ENCODE measurements around the gene KIF16B. TPM values are rescaled to one million over a fixed set of nuclear protein-coding genes. Genes with fewer than 3 reads are reported as not detected.

KIF16B gene
- total RNA-seq, 1 donor from 2014 or later = 19.0 TPM

DNA sequence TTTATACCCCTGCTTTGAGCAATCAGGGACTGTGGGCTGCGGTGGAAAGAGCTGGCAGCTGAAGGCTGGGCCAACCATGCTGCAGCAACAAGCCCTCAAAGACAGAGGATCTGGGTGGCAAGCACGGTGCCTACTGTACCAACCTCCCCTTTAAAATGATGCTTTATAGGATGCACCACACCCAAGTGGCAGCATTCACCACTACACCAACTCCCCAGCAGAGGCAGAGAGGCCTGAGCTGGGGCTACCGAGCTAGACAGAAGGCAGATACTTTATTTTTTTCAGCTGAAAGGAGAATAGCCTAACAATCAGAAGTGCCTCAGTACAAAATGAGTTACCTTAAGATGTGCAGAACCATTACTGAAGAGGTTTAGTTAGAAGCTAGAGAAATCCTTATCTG, 31.4 kb downstream of the KIF16B start:
- FAIRE-seq (no peak), DNase-seq (ENCODE audit: low read depth) (no peak)
- H3K27me3 ChIP-seq (ENCODE audit: control insufficient read depth, insufficient read depth, low read length) = no peaks in the 10 kb centered on the region
- peaks cover 3% of the 10 kb centered on the region for H3K36me3 ChIP-seq (ENCODE audit: control insufficient read depth, insufficient read depth, low read length)
- no peak overlapping the region for H3K4me3 ChIP-seq (ENCODE audit: low read depth, low read length)
- TF ChIP-seq, protein P1, sequence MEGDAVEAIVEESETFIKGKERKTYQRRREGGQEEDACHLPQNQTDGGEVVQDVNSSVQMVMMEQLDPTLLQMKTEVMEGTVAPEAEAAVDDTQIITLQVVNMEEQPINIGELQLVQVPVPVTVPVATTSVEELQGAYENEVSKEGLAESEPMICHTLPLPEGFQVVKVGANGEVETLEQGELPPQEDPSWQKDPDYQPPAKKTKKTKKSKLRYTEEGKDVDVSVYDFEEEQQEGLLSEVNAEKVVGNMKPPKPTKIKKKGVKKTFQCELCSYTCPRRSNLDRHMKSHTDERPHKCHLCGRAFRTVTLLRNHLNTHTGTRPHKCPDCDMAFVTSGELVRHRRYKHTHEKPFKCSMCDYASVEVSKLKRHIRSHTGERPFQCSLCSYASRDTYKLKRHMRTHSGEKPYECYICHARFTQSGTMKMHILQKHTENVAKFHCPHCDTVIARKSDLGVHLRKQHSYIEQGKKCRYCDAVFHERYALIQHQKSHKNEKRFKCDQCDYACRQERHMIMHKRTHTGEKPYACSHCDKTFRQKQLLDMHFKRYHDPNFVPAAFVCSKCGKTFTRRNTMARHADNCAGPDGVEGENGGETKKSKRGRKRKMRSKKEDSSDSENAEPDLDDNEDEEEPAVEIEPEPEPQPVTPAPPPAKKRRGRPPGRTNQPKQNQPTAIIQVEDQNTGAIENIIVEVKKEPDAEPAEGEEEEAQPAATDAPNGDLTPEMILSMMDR (IDR thresholded peaks at IDR 0.05; ENCODE audit: insufficient read depth, low read length, severe bottlenecking) = no peak

DNA sequence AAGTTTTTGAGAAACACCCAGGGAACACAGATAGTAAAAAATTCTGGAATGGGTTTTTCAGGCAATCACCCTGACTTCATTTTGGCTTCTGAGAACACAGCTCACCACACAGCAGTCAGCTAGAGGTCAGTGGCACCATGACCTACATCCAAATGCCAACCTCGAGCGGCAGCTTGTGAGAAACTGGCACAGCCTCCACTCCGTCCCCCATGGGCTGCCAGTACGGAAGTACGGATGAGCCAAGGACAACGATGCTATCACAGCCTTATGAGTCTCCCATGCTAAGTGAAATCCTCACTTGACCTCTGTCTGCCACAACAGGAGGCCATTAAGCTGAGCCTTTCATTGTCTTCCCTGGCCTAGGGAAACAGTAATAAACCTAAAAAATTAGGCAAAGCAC, 32.0 kb downstream of the KIF16B start:
- no peaks in the 10 kb centered on the region for H3K27me3 ChIP-seq (ENCODE audit: control insufficient read depth, insufficient read depth, low read length)
- no peak overlapping the region for H3K4me3 ChIP-seq (ENCODE audit: low read depth, low read length)
- H3K36me3 ChIP-seq (ENCODE audit: control insufficient read depth, insufficient read depth, low read length) = peaks cover 3% of the 10 kb centered on the region
- TF ChIP-seq, protein P1 (IDR thresholded peaks at IDR 0.05; ENCODE audit: insufficient read depth, low read length, severe bottlenecking) = no peak
- no peak for DNase-seq (ENCODE audit: low read depth)
- FAIRE-seq = peak; percentile 68

DNA sequence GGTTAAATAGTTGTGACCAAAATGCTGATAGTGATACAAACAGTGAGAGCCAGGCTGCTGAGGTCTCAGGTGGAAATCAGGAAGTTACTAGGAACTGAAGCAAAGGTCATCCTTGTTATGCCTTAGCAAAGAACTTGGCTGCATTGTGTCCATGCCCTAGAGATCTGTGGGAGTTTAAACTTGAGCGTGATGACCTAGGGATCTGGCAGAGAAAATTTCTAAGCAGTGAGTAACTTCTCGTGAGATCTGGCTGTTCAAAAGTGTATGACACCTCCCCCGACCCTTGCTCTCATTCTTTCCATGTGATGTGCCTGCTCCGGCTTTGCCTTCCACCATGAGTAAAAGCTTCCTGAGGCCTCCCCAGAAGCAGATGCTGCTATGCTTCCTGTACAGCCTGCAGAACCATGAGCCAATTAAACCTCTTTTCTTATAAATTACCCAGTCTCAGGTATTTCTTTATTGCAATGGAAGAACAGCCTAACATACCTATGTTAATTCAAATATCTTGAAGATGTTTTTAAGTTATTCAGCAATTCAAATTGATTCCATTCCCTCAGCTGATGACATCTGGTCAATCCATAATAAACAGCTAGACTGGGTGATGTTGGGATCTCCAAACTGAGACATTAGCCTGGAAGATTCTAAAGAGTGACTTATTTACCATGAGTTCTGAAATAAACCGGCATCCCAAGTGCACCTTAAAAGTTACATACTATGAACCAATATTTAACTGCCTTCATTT, 33.8 kb downstream of the KIF16B start:
- H3K27me3 ChIP-seq (ENCODE audit: control insufficient read depth, insufficient read depth, low read length) = no peaks in the 10 kb centered on the region
- peaks cover 3% of the 10 kb centered on the region for H3K36me3 ChIP-seq (ENCODE audit: control insufficient read depth, insufficient read depth, low read length)
- FAIRE-seq (no peak), DNase-seq (ENCODE audit: low read depth) (no peak)
- no peak overlapping the region for H3K4me3 ChIP-seq (ENCODE audit: low read depth, low read length)
- TF ChIP-seq, protein P1 (IDR thresholded peaks at IDR 0.05; ENCODE audit: insufficient read depth, low read length, severe bottlenecking) = no peak

DNA sequence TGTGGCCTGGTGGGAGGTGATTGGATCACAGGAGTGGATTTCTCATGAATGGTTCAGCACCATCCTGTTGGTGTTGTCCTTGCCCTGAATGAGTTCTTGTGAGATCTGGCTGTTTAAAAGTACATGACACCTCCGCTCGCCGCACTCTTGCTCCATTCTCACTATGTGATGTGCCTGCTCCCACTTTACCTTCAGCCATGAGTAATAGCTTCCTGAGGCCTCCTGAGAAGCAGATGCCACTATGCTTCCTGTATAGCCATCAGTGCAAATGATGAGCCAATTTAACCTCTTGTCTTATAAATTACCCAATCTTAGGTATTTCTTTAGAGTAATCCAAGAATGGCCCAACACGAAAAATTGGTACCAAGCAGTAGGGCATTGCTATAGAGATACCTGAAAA, 34.5 kb downstream of the KIF16B start:
- Histone ChIP-seq H3K36me3 (ENCODE audit: control insufficient read depth, insufficient read depth, low read length) (peaks cover 3% of the 10 kb centered on the region), H3K27me3 (ENCODE audit: control insufficient read depth, insufficient read depth, low read length) (no peaks in the 10 kb centered on the region), H3K4me3 (ENCODE audit: low read depth, low read length) (no peak overlapping the region)
- FAIRE-seq = no peak
- TF ChIP-seq, protein P1 (IDR thresholded peaks at IDR 0.05; ENCODE audit: insufficient read depth, low read length, severe bottlenecking) = no peak
- no peak for DNase-seq (ENCODE audit: low read depth)

DNA sequence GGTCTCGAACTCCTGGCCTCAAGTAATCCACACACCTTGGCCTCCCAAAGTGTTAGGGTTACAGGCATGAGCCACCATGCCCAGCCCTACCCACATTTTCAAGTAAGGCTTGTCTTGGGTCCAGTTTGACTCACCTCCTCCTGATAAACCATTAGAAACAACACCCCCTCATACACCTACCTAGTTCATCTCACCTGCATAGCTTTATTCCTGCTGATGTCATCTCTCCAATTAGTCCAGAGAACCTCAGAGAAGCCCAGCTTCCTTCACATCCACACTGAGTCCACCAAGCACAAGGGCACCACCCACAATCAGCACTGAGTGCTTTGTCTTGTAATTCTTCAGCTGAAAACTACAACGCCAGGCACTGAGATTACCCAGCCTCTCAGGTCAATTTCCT, 35.3 kb downstream of the KIF16B start:
- Histone ChIP-seq H3K27me3 (ENCODE audit: control insufficient read depth, insufficient read depth, low read length) (no peaks in the 10 kb centered on the region), H3K4me3 (ENCODE audit: low read depth, low read length) (no peak overlapping the region), H3K36me3 (ENCODE audit: control insufficient read depth, insufficient read depth, low read length) (peaks cover 3% of the 10 kb centered on the region)
- peak; percentile 72 for DNase-seq (ENCODE audit: low read depth)
- TF ChIP-seq, protein P1 (IDR thresholded peaks at IDR 0.05; ENCODE audit: insufficient read depth, low read length, severe bottlenecking) = no peak
- FAIRE-seq = no peak

All from bronchial epithelial cell (primary cell).